ENCODE data around the gene FANCD2OS.
"Not testable (repeated sequence)": the region's sequence is repeated elsewhere in the genome, so short reads cannot be mapped to it uniquely, and the experiment has no call there.

FANCD2OS gene

DNA sequence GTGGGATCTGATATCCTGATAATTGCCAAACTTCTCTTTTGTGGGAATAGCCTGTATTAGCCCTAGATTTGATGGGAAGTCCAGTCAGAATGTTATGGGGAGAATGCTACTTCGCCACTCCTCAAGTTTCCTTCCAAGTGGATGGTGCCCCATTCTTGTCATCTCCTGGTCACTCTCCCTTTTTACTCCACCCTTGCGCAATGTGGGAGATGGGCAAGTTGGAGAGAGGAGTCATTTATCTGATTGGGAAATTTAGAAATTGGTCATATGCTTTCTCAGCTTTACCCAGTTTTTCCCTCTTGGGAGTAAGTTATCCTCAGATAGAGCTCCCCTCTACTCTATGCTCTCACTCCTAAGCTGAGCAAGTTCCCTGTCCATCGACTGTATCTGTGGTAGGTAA is 14.4 kb downstream of the FANCD2OS start:
- no CpG with 5 or more reads among the region's 3 CpGs for WGBS, 2 experiments (ENCODE audit: insufficient coverage in 2 of 2)
- Histone ChIP-seq H3K4me1 (ENCODE audit: control insufficient read depth, insufficient read depth, low read length, poor library complexity, severe bottlenecking) (no peaks in the 10 kb centered on the region), H3K4me3 (ENCODE audit: extremely low read depth, insufficient read depth, low read length, poor library complexity, severe bottlenecking) (no peak overlapping the region), H3K27ac (ENCODE audit: low read depth, low read length, severe bottlenecking) (no peak overlapping the region), H3K9me3 (ENCODE audit: control insufficient read depth, low read length) (no peaks in the 10 kb centered on the region), H3K36me3 (ENCODE audit: control insufficient read depth, insufficient read depth, low read length) (peaks cover 74% of the 10 kb centered on the region)

- not testable (repeated sequence) for H3K27ac ChIP-seq (ENCODE audit: low read depth, low read length, severe bottlenecking); H3K4me3 ChIP-seq (ENCODE audit: extremely low read depth, insufficient read depth, low read length, poor library complexity, severe bottlenecking); H3K4me1 ChIP-seq (ENCODE audit: control insufficient read depth, insufficient read depth, low read length, poor library complexity, severe bottlenecking); H3K9me3 ChIP-seq (ENCODE audit: control insufficient read depth, low read length)
- WGBS, 2 experiments (ENCODE audit: insufficient coverage in 2 of 2): no CpG with 5 or more reads among the region's 2 CpGs
- H3K36me3 ChIP-seq (ENCODE audit: control insufficient read depth, insufficient read depth, low read length): peaks cover 85% of the 10 kb centered on the region
Observed at GRCh38 chr3:10091387-10091786, 16.7 kb downstream of the FANCD2OS start.

- peaks cover 85% of the 10 kb centered on the region for H3K36me3 ChIP-seq (ENCODE audit: control insufficient read depth, insufficient read depth, low read length)
- WGBS, 2 experiments (ENCODE audit: insufficient coverage in 2 of 2): no CpG with 5 or more reads among the region's 1 CpG
- H3K27ac ChIP-seq (ENCODE audit: low read depth, low read length, severe bottlenecking); H3K4me1 ChIP-seq (ENCODE audit: control insufficient read depth, insufficient read depth, low read length, poor library complexity, severe bottlenecking); H3K9me3 ChIP-seq (ENCODE audit: control insufficient read depth, low read length); H3K4me3 ChIP-seq (ENCODE audit: extremely low read depth, insufficient read depth, low read length, poor library complexity, severe bottlenecking): not testable (repeated sequence)
Observed at GRCh38 chr3:10090774-10091173, 17.3 kb downstream of the FANCD2OS start.

- WGBS, 2 experiments (ENCODE audit: insufficient coverage in 2 of 2): 93 to 98% methylated on average over 5 of the region's 6 CpGs
- H3K4me1 ChIP-seq (ENCODE audit: control insufficient read depth, insufficient read depth, low read length, poor library complexity, severe bottlenecking): no peaks in the 10 kb centered on the region
- no peak overlapping the region for H3K4me3 ChIP-seq (ENCODE audit: extremely low read depth, insufficient read depth, low read length, poor library complexity, severe bottlenecking)
- no peak overlapping the region for H3K27ac ChIP-seq (ENCODE audit: low read depth, low read length, severe bottlenecking)
- peaks cover 85% of the 10 kb centered on the region for H3K36me3 ChIP-seq (ENCODE audit: control insufficient read depth, insufficient read depth, low read length)
- H3K9me3 ChIP-seq (ENCODE audit: control insufficient read depth, low read length): no peaks in the 10 kb centered on the region
Observed at GRCh38 chr3:10090179-10090578, 17.9 kb downstream of the FANCD2OS start.

DNA sequence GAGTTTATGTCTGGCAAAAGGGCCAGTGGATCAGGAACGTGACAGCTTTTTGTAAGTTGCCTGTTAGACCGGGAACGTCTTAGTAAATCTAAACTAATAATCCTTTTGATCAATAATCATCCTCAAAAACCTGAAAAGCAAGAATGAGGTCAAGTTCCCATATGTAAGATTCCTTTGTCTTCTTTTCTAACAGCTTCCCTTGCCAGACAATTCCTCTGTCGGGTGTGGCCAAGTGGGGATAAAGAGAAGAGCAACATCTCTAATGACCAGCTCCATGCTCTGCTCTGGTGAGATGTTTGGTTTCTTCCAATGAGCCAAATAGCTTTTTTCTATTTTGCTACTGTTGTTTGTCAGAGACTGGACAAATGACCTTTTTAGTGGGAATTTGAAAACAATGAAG is 19.8 kb downstream of the FANCD2OS start:
- Histone ChIP-seq H3K4me1 (ENCODE audit: control insufficient read depth, insufficient read depth, low read length, poor library complexity, severe bottlenecking) (no peaks in the 10 kb centered on the region), H3K4me3 (ENCODE audit: extremely low read depth, insufficient read depth, low read length, poor library complexity, severe bottlenecking) (no peak overlapping the region), H3K9me3 (ENCODE audit: control insufficient read depth, low read length) (no peaks in the 10 kb centered on the region), H3K27ac (ENCODE audit: low read depth, low read length, severe bottlenecking) (no peak overlapping the region), H3K36me3 (ENCODE audit: control insufficient read depth, insufficient read depth, low read length) (peaks cover 79% of the 10 kb centered on the region)
- 97 to 100% methylated on average over 3 to 4 of the region's 4 CpGs for WGBS, 2 experiments (ENCODE audit: insufficient coverage in 2 of 2)

DNA sequence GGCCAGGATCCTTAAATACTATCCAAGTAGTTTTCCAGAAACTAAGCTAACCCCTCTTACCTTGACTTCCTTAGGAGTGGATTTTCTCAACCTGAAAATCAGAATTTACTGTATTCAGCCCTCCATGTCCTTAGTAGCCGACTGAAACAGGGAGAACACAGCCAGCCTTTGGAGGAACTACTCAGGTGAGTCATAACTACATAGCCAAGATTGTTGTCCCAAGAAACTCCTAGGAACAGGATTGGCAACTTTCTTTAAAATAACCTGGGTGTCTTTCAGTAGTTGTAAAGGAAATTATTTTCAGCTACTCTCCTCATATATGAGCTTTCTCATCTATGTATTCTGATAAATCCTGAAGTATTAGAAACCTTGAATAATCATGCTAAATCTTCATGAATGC is 22.3 kb downstream of the FANCD2OS start:
- no peaks in the 10 kb centered on the region for H3K9me3 ChIP-seq (ENCODE audit: control insufficient read depth, low read length)
- WGBS, 2 experiments (ENCODE audit: insufficient coverage in 2 of 2): 86 to 100% methylated on average over 1 of the region's 1 CpG

DNA sequence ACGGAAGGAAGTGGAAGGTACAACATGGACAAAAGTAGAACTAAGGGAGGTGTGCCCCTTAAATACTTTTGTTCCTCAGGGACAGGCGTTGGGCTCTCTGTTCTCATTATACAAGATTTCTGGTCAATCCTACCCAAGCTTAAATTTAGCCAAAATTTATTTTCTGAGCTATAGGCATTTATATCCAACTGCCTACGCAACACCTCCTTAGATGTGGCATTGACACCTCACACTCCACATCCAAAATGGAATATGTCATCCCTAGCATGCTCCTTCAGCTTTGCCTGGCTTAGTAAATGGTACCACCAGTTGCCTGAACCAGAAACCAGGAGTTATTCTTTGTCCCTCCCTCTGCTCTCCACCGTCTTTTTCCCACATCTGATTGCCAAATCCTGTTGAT is 26.2 kb downstream of the FANCD2OS start:
- Histone ChIP-seq H3K9me3 (ENCODE audit: control insufficient read depth, low read length) (no peaks in the 10 kb centered on the region), H3K4me3 (ENCODE audit: extremely low read depth, insufficient read depth, low read length, poor library complexity, severe bottlenecking) (no peak overlapping the region), H3K4me1 (ENCODE audit: control insufficient read depth, insufficient read depth, low read length, poor library complexity, severe bottlenecking) (no peaks in the 10 kb centered on the region), H3K36me3 (ENCODE audit: control insufficient read depth, insufficient read depth, low read length) (peaks cover 84% of the 10 kb centered on the region), H3K27ac (ENCODE audit: low read depth, low read length, severe bottlenecking) (no peak overlapping the region)
- 92 to 95% methylated on average over 2 to 3 of the region's 4 CpGs for WGBS, 2 experiments (ENCODE audit: insufficient coverage in 2 of 2)

More for the DNA sequence above, 22.3 kb downstream of the FANCD2OS start:
- Histone ChIP-seq H3K4me3 (ENCODE audit: extremely low read depth, insufficient read depth, low read length, poor library complexity, severe bottlenecking) (no peak overlapping the region), H3K4me1 (ENCODE audit: control insufficient read depth, insufficient read depth, low read length, poor library complexity, severe bottlenecking) (no peaks in the 10 kb centered on the region), H3K36me3 (ENCODE audit: control insufficient read depth, insufficient read depth, low read length) (peaks cover 86% of the 10 kb centered on the region), H3K27ac (ENCODE audit: low read depth, low read length, severe bottlenecking) (no peak overlapping the region)

DNA sequence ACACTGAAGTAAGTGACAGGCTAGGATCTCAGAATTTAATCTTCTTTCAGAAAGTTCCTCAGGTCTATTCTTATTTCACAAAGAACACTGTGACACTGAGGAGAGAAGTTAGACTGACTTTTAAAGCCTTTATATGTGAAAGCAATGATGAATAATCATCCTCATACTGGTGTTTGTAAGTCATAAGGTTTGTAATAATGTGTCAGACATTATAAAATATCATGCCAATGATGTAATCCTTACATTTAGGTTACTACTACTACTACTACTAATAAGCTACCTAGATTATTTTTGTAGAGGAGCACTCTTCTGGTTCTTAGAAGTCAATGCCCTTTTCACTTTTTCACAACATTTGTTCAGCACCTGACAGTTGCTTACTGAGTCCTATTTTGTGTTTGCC is 33.4 kb downstream of the FANCD2OS start:
- Histone ChIP-seq H3K9me3 (ENCODE audit: control insufficient read depth, low read length) (no peaks in the 10 kb centered on the region), H3K27ac (ENCODE audit: low read depth, low read length, severe bottlenecking) (no peak overlapping the region), H3K4me1 (ENCODE audit: control insufficient read depth, insufficient read depth, low read length, poor library complexity, severe bottlenecking) (no peaks in the 10 kb centered on the region), H3K36me3 (ENCODE audit: control insufficient read depth, insufficient read depth, low read length) (peaks cover 61% of the 10 kb centered on the region), H3K4me3 (ENCODE audit: extremely low read depth, insufficient read depth, low read length, poor library complexity, severe bottlenecking) (no peak overlapping the region)

- peaks cover 56% of the 10 kb centered on the region for H3K36me3 ChIP-seq (ENCODE audit: control insufficient read depth, insufficient read depth, low read length)
- not testable (repeated sequence) for H3K27ac ChIP-seq (ENCODE audit: low read depth, low read length, severe bottlenecking); H3K4me3 ChIP-seq (ENCODE audit: extremely low read depth, insufficient read depth, low read length, poor library complexity, severe bottlenecking); H3K4me1 ChIP-seq (ENCODE audit: control insufficient read depth, insufficient read depth, low read length, poor library complexity, severe bottlenecking); H3K9me3 ChIP-seq (ENCODE audit: control insufficient read depth, low read length)
- 100% methylated on average over 5 of the region's 33 CpGs; no CpG with 5 or more reads in 1 of the 2 experiments for WGBS, 2 experiments (ENCODE audit: insufficient coverage in 2 of 2)
Observed at GRCh38 chr3:10070077-10070476, 38.0 kb downstream of the FANCD2OS start.

- no peaks in the 10 kb centered on the region for H3K4me1 ChIP-seq (ENCODE audit: control insufficient read depth, insufficient read depth, low read length, poor library complexity, severe bottlenecking)
- H3K36me3 ChIP-seq (ENCODE audit: control insufficient read depth, insufficient read depth, low read length): peaks cover 35% of the 10 kb centered on the region
- whole genome bisulfite sequencing, 2 experiments (ENCODE audit: insufficient coverage in 2 of 2): 100% methylated on average over 1 of the region's 4 CpGs; no CpG with 5 or more reads in 1 of the 2 experiments
- H3K4me3 ChIP-seq (ENCODE audit: extremely low read depth, insufficient read depth, low read length, poor library complexity, severe bottlenecking): no peak overlapping the region
- no peak overlapping the region for H3K27ac ChIP-seq (ENCODE audit: low read depth, low read length, severe bottlenecking)
- H3K9me3 ChIP-seq (ENCODE audit: control insufficient read depth, low read length): no peaks in the 10 kb centered on the region
Observed at GRCh38 chr3:10055097-10055496, 53.0 kb downstream of the FANCD2OS start.
